T-helper 2 cell treated with Interferon-gamma antibody and Interleukin-4, amounts not matched to agents 100 ng/mL and 5 ng/mL, for 36 hours (primary cell): ENCODE results near the gene MYBPC1. TPM values are rescaled to one million over a fixed set of nuclear protein-coding genes. Genes with fewer than 3 reads are reported as not detected.
"Not testable (repeated sequence)": the region's sequence is repeated elsewhere in the genome, so short reads cannot be mapped to it uniquely, and the experiment has no call there.

Source experiments
- intact Hi-C: fragments of 100-400 bp; cut with micrococcal nuclease; formaldehyde crosslinking; loops from one replicate; pipeline ENCODE4 v1.15.1; 2023
- total RNA-seq: library from RNA; stranded (reverse); gene quantifications from 2 replicates; pipeline ENCODE4 v1.2.3, GENCODE V29; 2022

MYBPC1 gene
- total RNA-seq, 1 donor from 2014 or later, result not detected

DNA sequence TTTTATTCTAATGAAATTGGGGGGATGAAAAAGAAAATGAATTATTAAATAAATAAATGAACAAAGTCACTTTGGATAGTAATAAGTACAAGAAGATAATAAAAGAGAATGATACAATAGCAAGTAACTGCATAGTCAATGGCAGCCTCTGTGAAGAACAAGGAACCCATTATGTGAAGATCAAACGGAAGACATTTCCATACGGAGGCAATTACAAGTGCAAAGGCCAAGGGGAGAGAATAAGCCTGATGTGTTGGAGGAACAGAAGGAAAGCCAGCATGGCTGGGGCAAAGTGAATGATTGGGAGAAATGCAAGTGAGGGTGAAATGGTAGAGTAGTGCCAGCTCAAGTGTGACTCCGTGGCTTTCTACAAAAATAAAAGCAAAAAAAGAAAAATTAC lies 58.7 kb downstream of the MYBPC1 start:
- intact Hi-C loops, result no loop called here

DNA sequence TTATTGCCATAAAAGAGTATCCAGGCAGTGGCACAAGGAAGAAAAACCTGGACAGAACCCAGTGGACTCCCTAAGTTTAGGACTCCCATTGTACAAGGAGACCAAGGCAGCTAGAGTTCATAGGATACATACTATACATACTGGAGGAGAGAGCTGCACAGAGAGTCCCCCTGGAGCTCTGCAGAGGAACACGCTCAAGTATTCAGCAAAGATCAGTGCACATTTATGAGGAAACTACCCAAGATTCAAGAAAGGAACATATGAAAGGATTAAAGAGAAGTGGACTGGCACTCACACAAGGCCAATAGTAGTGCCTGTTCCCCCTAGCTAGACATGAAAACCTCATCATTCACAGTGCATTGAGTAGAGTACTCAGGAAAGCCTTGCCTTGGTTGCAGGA lies 59.7 kb downstream of the MYBPC1 start:
- intact Hi-C loops, result no loop called here

DNA sequence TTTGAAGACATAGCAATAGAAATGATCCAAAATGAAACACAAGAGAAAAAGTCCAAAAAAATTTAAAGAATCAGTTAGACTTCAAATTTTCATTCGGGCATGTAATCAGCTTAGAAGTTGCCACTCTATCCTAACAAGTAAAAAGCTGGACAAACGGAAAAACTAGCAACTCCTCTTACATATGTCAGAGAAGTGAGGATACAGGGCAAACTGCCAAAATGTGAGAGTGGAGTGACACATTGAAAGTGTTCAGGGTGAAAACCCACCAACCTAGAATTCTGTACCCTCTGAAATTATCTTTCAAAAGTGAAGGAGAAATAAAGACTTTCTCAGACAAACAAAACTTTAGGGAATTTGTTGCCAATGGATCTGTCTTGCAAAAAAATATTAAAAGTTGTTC lies 60.6 kb downstream of the MYBPC1 start:
- intact Hi-C loops, result no loop called here

DNA sequence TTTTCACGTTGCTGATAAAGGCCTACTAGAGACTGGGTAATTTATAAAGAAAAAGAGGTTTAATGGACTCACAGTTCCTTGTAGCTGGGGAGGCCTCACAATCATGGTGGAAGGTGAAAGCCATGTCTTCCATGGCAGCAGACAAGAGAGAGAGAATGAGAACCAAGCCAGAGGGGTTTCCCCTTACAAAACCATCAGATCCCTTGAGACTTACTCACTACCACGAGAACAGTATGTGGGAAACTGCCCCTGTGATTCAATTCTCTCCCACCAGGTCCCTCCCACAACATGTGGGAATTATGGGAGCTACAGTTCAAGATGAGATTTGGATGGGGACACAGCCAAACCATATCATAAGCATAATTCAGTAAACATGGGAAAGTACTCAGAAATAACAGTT lies 65.9 kb downstream of the MYBPC1 start:
- intact Hi-C loops, result not testable (repeated sequence)

DNA sequence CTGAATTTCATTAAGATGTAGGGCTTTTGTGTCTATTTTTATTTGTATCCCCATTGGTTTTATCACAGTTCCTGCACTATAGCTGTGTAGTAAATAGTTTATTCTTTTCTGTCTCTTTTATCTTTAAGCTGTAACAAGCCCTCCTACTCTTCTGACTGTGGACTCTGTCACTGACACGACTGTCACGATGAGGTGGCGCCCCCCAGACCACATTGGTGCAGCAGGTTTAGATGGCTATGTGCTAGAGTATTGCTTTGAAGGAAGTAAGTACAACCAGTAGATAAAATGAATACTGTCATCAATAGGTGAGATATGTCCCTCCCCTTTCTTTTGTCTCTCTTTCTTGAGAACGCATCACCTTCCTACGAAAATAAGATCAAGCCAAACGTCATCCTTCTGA lies 68.5 kb downstream of the MYBPC1 start:
- intact Hi-C loops, result no loop called here

DNA sequence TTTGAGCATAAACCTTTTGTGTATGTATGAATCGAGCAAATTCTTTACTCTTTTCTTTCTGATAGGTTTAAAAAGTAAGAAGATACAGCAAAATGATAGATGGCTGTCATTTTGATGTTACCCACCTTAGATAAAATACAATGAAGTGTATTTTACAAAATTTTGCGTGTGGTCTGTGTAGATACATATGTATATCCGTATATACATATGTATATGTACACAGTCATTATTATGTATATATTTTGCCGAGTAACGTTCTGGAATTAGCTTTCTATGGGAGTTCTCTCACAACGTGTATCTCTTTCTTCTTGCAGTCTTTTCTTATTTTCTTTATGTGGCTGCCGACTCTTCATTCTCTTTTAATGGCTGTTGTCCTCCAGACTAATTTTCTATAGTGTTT lies 70.2 kb downstream of the MYBPC1 start:
- intact Hi-C loops, result no loop called here

DNA sequence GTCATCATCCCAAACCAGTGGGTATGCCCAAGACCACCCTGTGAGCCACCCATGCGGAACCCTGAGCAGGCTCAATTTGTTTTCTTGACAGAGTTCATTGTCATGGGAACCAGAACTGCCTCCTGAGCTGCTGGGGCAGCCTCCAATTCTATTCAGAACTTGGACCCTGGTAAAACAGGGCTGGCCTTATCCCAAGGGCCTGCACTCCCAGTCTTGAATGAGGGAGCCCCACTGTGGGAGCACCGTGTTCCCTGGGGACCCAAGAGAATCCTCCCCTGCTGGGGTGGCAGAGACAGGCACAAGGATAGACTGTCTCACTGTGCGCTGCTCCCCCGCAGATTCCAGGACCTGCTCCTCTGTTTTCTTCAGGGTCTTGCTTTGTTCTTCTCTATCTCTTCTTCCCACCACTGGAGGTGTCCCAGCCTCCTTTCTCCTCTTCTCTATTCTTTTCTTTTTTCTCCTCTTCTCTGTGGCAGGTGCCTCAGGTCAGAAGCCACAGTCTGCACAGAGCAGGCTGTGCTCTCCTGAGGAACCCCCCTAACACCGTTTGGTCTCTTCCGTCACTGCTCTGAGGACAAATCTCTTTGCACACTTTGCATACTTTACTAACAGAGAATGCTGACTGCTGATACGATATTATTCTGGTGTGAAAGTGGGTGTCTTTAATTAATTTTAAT lies 71.4 kb downstream of the MYBPC1 start:
- intact Hi-C loops, result no loop called here

DNA sequence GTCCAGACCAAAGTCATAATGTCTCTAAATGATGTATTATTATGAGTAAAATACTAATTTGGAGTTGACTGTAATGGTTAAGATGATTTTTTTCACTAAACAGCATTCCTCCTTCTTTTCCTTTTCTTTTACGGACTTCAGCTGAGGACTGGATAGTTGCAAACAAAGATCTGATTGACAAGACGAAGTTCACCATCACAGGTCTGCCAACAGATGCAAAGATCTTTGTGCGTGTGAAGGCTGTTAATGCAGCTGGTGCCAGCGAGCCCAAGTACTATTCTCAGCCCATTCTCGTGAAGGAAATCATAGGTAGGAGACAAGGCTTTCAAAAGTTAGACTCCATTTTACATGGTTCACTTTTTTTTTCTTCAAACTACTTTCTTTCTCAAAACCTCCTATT lies 72.8 kb downstream of the MYBPC1 start:
- intact Hi-C loops, result no loop called here

DNA sequence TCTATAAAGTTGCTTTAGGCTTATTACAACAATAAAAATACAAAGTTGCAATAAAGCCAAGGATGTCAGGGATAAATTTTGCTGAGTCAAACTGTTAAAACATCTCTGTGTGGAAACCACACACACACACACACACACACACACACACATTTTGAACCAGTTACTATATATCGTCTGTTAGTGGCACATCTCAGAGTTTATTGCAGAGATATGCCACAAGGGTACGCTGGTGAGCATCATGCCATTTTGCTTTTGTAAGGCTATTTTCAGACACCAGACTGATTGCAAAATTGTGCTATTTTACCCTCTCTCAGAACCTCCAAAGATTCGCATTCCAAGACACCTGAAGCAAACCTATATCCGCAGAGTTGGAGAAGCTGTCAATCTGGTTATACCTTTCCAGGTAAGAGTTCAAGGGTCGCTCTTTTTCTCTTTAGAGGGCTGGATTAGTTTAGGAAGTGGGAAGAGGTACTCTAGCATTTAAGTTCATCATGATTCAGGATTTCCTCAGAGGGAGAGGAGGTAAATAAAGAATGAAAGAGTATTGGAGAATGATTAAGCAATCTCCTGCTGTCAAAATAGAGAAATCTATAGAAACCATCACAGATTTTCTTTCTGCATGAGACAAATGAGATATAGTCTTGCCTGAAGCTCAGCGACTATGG lies 75.4 kb downstream of the MYBPC1 start:
- intact Hi-C loops, result loop anchor here (1.0 to 5.0 kb wide), 3 partner anchors 27 to 169 kb away; partner anchors contain the start of gene CHPT1

DNA sequence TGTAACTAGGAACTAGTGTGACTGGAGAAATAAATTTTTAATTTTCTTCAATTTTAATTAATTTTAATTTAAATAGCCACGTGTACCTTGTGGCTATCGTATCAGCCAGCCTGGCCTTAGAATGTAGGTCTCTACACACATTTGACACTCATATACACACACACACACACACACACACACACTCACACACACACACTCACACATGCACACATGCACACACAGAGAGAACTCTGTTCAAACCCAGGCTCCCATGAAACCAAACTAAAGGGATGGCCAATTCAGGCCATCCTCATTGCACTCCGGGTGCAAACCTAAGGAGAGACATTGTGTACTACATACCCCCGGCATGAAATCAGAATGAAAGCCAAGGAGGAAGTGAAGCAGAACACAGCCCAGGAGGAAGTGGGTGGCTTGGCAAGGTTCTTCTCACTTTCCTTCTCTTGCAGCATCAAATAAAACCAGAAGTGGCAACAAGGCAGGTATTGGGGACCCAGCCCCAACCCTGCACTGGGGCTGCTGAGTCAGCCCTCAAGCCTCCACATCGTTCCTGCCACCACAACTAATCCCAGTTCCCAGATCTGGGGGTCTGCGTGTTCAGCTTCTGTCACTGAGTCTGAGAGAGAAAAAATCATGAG lies 76.5 kb downstream of the MYBPC1 start:
- intact Hi-C loops, result loop anchor here (2.0 to 5.0 kb wide), 2 partner anchors 26 to 86 kb away; partner anchors contain the start of gene CHPT1

DNA sequence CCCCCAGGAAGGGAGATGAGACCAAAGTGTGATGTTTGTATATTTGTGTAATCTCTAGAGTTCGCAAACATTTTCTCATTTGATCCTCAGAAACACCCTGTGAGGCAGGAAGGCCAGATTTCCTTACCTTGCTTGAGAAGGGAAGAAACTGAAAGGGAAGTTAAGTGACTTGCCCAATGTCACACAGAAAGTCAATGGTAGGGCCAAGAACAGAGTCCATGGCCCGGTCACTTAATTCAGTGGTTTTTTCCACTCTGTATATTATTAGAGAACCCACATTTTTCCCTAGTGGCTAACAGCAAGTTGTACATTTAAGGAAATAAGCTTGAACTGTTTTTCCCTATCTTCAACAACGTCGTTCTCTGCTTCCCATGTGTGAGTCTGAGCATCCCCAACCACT lies 77.1 kb downstream of the MYBPC1 start:
- intact Hi-C loops, result loop anchor here (2.0 to 5.0 kb wide), 2 partner anchors 25 to 85 kb away; partner anchors contain the start of gene CHPT1

DNA sequence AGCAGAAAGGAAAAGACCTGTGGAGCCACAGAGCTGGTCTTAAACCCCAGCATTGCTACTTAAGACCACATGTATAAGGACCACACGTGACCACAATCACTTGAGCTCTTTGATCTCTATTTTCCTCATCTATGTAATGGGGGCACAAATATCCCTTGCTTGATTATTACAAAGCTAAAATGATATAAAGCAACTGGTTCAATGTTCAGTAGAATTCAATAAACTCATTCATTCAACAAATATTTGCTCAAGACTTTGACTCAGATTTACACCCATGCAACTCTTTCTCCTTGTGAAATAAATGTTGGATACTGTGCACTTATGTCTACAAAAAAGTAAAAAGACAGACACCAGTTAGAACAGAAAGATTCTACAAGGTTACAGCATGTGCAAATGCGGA lies 80.8 kb downstream of the MYBPC1 start:
- intact Hi-C loops, result no loop called here

DNA sequence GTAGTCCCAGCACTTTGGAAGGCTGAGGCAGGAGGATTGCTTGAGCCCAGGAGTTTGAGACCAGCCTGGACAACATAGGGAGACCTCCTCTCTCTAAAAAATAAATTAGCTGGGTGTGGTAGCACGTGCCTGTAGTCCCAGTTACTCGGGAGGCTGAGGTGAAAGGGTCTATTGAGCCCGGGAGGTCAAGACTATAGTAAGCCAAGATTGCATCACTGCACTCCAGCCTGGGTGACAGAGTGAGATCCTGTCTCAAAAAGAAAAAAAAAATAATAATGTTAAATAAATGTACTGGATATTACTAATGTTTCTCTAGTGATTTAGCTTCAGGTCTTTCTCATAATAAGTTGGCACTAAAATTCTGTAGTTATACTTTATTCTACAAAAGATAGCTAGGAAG lies 81.7 kb downstream of the MYBPC1 start:
- intact Hi-C loops, result not testable (repeated sequence)

DNA sequence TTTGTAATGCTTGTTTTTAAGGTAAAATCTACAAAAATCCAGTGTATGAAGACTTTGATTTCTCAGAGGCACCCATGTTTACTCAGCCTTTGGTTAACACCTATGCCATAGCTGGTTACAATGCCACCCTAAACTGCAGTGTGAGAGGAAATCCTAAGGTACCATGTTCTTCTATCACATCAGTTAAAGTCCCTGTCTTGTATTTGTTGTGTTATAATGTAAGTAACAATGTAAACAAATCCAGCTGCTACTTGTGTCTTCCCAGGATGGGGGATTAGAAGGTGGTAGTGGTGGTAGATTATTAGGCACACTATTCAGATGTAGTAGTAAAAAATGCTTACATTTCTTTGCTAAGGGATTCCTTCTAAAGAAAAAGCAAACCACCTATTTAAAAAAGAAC lies 83.3 kb downstream of the MYBPC1 start:
- intact Hi-C loops, result no loop called here

DNA sequence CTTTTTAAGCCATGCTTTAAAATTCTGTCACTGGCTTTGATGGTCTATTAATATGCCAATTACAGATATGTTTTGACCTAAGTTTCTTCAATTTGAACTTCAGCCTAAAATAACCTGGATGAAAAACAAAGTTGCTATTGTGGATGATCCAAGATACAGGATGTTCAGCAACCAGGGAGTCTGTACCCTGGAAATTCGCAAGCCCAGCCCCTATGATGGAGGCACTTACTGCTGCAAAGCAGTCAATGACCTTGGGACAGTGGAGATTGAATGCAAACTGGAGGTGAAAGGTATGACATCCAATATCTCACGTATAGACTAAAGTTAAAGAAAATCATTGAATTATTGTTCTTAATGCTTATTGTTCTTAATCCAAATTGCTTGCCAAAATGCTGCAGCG lies 85.5 kb downstream of the MYBPC1 start:
- intact Hi-C loops, result no loop called here

DNA sequence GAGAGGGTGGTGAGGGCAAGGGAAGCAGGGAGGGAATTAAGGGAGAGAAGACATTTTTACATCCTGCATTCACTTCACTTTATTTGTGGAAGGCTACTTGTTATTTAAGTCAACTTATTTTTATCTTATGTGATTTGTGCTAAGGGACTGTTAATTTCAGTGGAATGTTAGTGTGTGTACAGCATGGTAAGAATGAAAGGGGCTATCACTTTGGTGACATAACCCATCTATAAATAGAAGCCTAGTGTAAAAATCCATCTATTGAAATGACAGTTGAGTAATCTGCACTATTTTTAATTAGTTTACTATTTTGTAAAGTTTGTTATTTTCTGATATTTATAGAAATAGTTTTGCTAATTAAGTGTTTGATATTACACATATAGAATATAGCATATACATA lies 85.9 kb downstream of the MYBPC1 start:
- intact Hi-C loops, result no loop called here

DNA sequence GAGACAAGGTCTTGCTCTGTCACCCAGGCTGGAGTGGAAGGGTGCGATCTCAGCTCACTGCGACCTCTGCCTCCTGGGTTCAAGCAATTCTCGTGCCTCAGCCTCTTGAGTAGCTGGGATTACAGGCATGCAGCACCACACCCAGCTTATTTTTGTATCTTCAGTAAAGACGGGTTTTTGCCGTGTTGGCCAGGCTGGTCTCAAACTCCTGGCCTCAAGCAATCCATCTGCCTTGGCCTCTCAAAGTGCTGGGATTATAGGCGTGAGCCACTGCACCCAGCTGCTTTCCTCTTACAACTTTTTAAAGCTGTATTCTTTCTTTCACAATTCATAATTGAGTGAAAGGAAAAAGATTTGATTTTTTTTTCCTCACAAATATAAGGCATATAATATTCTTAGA lies 86.9 kb downstream of the MYBPC1 start:
- intact Hi-C loops, result not testable (repeated sequence)

DNA sequence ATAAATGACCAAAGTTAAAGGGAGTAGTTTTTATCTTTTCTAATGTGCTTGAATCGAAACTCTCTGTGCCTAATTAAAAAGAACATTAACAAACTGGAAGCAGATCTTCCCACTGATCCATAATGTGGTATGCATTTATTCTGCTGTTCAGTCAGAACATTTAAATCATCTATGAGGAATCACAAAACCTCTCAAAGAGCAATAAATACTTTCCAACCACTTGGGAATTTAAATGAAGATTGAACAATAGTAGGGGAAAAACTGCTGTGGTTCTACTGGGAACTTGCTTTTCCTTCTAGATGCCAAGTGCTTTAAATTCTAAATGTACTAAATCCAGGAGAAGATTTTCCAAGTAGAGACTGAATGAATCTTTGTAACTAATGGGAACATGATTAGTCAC lies 90.3 kb downstream of the MYBPC1 start:
- intact Hi-C loops, result no loop called here

DNA sequence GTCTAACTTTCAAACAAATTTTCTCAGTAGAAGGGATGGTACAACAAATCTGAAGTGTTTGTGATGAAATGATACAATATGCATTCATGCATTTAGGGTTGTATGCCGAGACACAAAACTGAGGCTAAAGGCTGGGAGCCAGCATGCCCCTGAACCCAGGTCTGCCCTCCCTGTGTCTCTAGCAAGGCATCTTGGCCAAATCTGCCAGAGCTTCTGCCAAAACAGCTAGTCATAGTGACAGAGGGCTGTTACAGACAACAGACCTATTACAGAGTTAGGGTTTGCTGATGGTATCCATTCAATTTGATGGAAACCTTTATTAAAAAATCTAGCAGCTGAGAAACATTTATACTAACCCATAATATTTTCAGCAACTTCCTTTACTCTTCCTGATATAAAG lies 91.4 kb downstream of the MYBPC1 start:
- intact Hi-C loops, result no loop called here

DNA sequence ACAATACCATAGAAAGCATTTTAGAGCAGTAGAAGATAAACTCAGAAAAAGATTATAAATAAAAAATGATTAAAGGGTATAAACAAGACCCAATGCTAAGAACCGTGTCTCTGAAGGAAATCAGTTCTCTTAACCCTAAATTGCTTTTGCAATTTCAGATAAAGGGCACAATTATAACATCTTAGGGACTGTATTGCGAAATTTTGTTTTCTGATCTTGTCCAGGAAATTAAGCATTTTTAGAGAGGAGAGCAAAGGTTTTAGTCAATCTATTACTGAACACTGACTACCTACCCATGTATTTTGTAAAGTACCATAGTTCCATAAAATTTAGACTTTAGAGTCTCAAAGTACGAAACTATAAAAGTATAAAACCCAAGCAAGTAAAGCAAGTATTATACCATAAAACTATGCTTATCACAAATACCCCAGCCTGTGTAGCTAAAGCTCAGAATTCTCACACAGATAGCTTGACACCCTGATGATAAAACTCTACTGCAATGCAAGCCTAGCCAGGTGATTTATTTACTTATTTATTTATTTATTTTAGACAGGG lies 95.8 kb downstream of the MYBPC1 start:
- intact Hi-C loops, result no loop called here

DNA sequence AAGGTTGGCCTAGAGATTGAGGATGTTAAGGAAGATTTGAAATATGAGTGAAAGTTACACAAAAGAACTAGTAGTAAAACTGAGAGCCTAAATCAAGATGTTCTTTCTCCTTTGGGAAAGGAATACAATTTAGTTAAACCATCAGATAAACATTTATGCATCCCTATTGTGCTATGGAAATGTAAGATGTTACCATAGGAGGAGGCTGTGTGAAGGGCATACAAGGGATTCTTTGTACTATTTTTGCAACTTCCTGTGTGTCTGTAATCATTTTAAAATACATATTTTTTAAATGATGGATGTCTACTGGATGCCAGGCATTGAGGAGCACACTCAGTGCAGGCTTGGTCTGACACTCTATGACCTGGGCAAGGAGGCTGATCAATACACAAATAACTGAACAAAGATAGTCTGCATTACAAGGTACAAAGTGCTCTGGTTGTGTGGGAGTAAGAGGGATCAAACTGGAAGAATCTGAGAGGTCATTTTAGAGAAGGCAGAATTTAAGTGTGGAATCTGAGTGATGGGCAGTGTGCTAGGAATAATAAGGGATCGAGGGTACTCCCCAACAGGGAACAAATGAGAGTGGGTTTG lies 96.8 kb downstream of the MYBPC1 start:
- intact Hi-C loops, result no loop called here

DNA sequence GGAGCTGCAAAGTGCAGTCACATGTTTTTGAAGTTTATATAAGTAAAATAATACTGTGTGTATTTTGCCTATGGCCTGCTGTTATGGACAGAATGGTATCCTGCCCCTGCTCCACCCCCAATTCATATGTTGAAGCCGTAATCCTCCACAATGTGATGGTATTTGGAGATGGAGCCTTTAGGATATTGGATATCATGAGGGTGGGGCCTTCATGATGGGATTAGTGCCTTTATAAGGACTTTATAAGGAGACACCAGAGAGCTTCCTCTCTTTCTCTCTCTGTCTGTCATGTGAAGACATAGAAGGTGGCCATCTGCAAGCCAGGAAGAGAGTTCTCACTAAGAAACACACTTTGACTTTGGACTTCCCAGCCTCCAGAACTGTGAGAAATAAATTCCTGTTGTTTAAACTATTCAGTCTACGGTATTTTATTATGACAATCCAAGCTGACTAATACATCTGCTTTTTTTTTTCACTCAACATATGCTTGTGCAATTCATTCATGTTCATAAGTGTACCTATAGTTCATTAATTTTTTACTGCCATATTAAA lies 99.6 kb downstream of the MYBPC1 start:
- intact Hi-C loops, result no loop called here
